Measurements from ENCODE around the gene NKX3-2. TPM values are rescaled to one million over a fixed set of nuclear protein-coding genes. Genes with fewer than 3 reads are reported as not detected.

The NKX3-2 gene
- total RNA-seq, 1 donor from 2014 or later: 7.5 TPM

DNA sequence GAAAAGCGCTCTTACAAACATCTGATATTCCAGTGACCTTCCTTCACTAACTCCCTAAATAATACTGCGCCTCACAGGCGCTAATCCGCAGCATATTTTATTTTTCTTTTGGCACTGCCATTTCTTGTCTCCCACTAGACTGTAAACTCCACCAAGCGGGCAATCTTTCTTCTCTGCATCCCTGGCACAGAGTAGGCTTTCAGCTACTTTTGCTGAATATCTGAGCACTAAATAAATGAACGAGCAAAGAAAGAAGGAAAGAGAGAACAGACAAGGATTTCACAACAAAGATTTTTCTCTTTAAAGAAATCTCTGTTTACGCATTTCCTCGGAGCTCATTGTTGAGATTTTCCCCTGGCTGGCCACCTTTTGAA, 12.7 kb downstream of the NKX3-2 start:
- DNase-seq (ENCODE audit: low read depth): no peak

DNA sequence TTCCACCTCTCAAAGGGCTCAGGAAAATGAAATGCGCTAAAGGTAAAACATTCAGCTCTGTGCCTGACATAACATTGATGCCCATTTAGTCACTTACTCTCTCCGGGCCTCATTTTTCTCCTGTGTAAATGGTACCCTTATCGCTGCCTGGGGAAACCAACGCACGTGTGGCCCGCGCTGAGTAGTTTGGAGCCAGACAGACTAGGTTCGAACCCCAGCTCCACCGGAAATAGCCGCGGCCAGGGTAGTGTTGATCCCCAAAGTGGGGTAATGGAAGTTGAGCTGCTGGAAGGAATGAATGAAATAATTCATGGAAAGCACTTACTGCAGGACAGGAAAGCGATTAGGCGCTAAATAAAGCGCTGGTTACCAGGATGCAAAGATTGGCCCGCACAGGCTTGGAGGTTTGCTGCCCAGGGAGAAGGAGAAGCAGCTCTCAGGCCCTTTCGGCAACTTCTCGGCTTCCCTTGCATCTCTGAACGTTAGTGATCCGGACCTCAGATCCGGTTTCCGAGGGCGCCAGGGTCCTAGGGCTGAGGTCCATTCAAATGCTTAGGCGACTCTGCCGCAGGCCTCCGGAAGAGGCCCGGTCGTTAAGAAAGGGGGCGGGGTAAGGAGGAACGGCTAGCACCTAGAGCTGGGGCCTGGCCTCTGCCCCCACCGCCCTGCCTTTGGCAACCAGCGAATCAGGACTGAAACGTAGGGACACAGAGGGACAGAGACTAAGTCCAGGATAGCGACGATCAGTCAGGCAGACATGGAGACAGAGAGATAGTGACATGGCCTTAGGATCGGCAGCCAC, 13.3 kb downstream of the NKX3-2 start:
- DNase-seq (ENCODE audit: low read depth): no peak

DNA sequence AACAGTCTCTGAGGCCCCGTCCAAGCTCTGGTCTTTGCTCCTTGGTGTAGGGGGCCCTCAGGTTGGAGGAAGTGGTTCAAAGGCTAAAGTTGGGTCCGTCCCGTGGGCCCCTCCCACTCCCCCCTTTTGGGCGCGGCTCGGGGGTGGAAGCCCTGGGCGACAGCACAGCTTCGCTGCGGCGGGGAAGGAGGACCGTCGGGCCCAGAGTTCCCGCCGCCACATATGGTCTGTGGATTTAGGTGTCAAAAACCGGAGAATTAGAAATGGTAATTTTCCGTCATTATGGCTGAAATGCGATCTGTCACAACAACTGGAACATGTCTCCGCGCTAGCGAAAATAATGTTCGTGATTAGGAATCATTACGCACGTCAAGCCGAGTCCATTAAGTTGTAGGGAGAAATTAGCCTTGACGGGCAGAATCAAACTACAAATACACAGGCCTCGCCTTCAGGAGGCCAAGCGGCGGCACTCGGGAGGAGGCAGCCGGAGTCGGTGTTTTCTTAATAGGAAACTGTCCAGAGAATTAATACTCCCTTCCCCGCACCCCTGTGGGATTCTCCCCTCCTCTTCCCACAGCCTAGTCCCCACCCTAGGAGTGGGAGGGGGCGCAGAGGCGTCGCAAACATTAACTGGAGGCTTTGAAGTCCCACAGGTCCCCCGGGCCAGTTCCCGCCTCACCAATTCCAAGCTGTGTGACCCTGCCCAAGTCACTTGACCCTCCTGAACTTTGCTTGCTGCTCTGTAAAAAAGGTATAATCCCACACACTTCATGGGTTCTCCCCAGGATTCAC, 15.0 kb downstream of the NKX3-2 start:
- DNase-seq (ENCODE audit: low read depth): no peak

- no peak for DNase-seq (ENCODE audit: low read depth)
Measured at GRCh38 chr4:13528821-13529127, 15.5 kb downstream of the NKX3-2 start.

DNA sequence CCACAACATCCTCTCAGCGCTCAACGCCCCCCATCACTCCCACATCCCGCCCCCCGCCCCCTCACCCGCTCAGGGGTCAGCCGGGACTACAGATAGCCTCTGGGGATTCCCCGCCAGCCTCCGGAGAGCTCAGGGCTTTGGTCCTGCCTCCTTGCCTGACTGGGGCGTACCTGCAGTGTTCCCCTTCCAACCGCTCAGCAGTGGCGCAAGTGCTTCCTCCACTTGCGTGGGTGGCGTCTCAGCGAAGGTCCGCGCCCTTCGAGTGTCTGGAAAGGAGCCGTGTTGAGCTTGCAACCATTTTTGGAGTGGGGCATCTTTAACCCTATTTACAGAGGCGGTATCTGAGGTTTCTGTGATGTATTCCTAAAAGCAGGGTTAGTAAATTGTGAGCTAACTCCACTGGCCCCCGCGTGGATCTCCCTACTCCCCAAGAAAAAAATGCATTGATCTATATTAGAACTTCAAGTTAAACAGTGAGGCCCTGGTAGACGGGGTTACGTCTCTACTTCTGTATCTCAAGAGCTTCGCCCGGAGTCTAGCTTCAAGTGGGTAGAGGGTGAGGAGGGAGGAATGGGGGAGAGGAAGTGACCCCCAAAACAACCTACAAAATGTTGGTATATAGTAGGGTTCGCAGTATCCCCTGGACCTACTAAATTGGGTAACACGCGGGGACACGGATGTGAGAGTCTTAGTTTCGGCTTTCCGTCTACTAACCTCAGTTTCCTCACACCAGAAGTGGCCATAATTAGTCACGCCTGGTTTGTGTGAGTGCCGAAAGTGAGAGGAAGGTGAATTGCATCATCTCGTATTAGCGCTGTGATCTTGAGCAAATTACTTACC, 16.1 kb downstream of the NKX3-2 start:
- DNase-seq (ENCODE audit: low read depth): no peak

DNA sequence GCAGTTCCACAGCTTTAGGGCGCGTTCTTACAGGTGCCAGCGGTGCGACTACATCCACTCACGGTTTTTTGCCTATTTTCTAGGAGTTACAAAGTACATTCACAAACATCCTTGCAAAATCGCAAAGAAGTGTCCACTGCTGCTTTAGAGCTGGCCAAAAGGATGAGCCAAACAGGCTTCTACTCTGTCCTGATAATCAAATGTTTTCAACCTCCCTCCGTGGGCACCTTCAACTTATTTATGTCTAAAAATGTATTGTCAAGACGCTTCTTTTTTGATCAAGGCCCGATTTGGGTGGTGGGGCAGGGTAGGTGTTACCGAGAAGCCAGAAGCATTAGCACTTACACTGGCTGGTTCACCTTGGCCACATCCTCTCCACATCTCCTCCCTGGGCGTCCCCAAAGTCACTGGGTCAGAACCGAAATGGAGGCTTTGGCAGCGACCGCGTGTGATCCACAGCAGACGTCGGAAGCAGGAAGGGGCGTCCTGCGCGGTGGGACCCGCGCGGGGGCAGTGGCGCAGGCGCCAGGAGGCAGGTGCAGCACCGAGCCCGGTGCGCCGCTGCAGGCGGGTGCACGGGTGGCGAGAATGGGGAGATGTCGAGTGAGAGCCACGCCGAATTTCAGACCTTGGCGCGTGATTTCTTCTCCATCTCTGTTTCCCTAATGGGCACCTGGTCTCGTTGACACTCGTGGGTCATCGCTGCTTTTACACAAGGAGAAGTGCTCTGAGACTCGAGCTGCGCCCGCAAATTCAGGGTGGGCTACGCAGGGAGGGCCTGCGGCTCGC, 16.9 kb downstream of the NKX3-2 start:
- DNase-seq (ENCODE audit: low read depth): no peak

DNA sequence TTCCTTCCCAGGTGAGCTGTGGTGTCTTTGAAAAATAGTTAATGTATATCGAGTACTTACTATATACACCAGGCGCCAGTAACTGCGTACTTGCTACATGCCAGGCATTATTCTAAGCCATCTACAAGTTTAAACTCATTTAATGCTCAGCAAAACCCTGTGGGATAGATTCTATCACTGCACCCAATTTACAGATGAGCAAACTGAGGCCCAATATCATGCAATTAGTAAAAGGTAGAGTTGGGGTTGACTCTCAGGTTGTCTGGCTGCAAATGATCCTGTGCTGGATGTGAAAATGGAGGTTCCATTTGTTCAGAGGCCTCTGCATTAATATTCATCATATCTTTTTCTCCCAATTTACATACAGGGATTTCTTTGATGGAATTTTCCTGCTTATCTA, 17.6 kb downstream of the NKX3-2 start:
- no peak for DNase-seq (ENCODE audit: low read depth)

- no peak for DNase-seq (ENCODE audit: low read depth)
Measured at GRCh38 chr4:13525606-13526281, 18.6 kb downstream of the NKX3-2 start.

GRCh38 chr4:13524504-13525243, 19.6 kb downstream of the NKX3-2 start:
- DNase-seq (ENCODE audit: low read depth): no peak

- no peak for DNase-seq (ENCODE audit: low read depth)
Measured at GRCh38 chr4:13523591-13524503, 20.5 kb downstream of the NKX3-2 start.

- DNase-seq (ENCODE audit: low read depth): no peak
Measured at GRCh38 chr4:13523105-13523477, 21.2 kb downstream of the NKX3-2 start.

DNA sequence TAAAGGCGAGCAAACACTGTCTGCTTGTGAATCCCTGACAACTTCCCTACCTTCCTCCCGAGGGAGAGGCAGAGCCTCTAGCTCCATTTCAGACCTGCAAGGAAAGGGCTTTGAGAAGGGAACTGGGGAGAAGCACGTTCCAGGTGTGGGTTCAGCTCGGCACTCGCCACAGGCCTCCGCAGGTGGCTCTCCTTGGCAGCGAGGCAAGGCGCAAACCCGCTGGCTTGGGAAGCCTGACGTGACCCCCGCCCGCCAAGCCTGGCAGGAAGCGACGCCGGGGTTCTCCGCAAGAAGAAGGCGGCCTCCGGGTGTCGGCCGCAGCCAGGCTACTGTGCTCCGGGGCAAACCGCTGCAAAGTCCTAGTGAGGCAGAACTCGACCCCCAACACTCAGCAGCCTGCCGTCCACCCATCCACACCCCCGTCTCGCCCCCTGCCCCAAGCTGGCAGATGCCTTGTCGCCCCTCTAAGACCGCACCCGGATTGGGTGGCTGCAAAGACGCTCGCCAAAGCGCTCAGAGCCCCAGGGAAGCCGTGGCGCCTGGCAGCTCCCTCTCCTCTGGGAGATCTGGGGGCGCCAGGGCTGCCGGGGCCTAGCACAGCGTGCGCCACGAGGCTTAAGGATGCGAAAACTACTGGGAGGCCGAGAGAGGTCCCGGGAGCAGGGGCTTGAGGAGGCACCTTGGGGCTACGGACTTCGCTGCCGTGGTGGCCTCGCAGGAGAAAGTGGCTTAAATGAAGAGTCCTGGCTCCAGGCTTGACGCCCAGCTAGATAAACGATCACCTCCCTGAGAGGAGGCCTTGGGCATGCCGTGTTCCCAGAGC, 21.8 kb downstream of the NKX3-2 start:
- DNase-seq (ENCODE audit: low read depth): no peak

DNA sequence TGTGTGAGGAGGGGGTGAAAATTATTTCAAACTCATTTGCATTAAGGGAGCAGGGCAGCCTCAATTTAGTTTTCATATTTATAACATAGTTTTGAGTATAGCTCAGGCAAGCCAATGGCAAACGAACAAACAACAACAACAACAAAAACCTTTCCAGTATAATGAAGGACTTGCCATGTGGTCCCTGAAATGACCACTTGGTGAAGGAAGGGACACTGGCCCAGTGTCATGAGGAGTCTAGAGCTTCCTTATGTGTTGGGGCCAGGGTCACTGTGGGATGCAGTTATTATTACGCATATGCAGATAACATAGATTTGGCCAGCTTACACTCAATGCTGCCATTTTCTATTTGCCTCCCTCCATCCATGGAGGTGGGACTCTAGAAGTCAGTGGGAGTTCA, 23.3 kb downstream of the NKX3-2 start:
- no peak for DNase-seq (ENCODE audit: low read depth)

DNA sequence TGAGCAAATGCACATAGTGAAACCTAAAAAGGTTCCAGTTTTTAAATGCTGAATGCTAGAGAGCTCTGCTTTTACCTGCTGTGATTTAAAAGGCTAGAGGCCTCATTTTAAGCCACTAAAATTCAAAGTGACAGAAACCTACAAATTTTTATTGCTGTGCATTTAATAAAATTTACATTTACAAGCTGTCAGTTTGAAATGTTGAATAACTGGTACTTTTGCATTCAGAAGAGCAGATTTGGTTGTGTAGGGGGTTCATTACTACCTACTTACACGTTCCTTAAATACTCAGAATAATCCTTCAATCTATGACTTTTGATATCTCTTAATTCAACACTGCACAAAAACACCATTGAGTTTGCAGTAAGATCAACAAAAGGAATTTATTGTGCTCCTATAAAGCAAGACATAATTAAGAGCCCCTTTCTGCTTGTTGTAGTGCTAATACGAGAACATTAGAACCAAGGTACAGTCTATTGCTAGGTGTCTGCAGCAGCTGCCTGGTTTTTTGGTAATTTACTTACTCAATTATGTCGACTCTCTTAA, 27.9 kb downstream of the NKX3-2 start:
- no peak for DNase-seq (ENCODE audit: low read depth)

DNA sequence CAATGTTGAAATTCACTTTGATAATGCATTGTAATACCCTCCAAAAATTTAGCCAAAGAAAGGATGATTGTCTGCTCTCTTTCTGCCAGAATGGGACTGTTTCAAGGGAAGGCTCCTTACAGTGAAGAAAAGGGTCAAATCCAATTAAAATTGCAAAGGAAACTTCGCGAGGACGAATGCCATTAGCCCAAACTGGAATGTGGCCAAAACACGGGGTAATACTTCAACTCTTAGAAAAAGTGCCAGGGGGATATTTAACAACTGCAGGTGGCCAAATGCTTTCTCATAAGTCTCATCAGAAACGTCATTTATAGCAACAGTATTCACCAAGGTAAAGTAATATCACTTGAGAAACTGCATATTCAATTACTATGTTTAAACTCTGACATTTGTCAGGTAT, 29.0 kb downstream of the NKX3-2 start:
- DNase-seq (ENCODE audit: low read depth): no peak

- DNase-seq (ENCODE audit: low read depth): no peak
Measured at GRCh38 chr4:13514722-13515121, 29.6 kb downstream of the NKX3-2 start.

DNA sequence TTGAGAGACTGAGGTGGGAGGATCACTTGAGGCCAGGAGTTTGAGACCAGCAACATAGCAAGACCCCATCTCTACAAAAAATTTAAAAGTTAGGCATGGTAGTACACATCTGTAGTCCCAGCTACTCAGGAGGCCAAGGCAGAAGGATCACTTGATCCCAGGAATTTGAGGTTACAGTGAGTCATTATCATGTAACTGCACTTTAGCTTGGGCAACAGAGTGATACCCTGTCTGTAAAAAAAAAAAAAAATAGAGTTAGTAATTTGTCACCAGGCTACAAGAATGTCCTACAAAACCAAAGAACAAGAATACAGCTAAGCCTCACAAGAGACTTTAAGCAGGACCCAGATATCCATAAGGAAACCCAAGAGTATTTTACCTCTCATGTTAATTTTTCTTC, 33.2 kb downstream of the NKX3-2 start:
- DNase-seq (ENCODE audit: low read depth): no peak

DNA sequence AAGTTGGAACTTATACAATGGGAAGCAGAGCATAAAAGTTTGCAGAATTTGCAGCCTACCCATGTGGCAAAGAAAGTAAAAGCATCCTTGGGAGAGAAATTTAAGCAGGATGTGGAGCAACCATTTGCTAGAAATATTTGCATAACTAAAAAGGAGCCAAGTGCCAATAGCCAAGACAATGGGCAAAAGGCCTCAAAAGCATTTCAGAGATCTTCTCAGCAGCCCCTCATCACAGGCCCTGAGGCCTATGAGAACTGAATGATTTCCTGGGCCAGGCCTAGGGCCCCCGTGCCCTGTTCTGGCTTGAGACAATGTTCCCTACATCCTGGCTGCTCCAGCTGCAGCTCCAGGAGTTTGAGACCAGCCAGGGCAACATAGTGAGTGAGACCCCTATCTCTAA, 34.9 kb downstream of the NKX3-2 start:
- no peak for DNase-seq (ENCODE audit: low read depth)

Measured in myocyte (in vitro differentiated cells).